HG02798 (cell line): ENCODE results near the gene IL17C.
"Not testable (repeated sequence)": the region's sequence is repeated elsewhere in the genome, so short reads cannot be mapped to it uniquely, and the experiment has no call there.

Experiments
- ATAC-seq: cut with Tn5 transposase; IDR thresholded peaks from one replicate; pipeline ENCODE4 v1.9.1; 2021; ENCODE audit warnings: mild to moderate bottlenecking; ENCODE audit not compliant: unreplicated experiment, poor library complexity

IL17C gene

GRCh38 chr16:88655053-88655732 lies 16.8 kb downstream of the IL17C start:
- ATAC-seq, result no peak

GRCh38 chr16:88655733-88656281 lies 17.4 kb downstream of the IL17C start:
- ATAC-seq, result no peak

- no peak for ATAC-seq
These were observed 18.1 kb downstream of the IL17C start for GRCh38 chr16:88656291-88656980.

- ATAC-seq, result no peak
These were observed 19.0 kb downstream of the IL17C start for GRCh38 chr16:88657371-88657770.

- no peak for ATAC-seq
These were observed 20.3 kb downstream of the IL17C start for GRCh38 chr16:88658714-88659113.

- no peak for ATAC-seq
These were observed 20.8 kb downstream of the IL17C start for GRCh38 chr16:88659160-88659559.

- no peak for ATAC-seq
These were observed 23.1 kb downstream of the IL17C start for GRCh38 chr16:88661468-88661867.

GRCh38 chr16:88662222-88662842 lies 24.0 kb downstream of the IL17C start:
- no peak for ATAC-seq

- ATAC-seq, result peak; percentile 97
These were observed 24.7 kb downstream of the IL17C start, which contains the start of gene MVD for GRCh38 chr16:88662843-88663606. Gene MVD, minus strand, starts transcription at chr16:88663091. Its CDS starts 11 bp downstream, at chr16:88663080.

GRCh38 chr16:88665148-88665547 lies 26.8 kb downstream of the IL17C start:
- ATAC-seq, result no peak

GRCh38 chr16:88665570-88665969 lies 27.2 kb downstream of the IL17C start:
- no peak for ATAC-seq

GRCh38 chr16:88667461-88667860 lies 29.1 kb downstream of the IL17C start:
- no peak for ATAC-seq

- not testable (repeated sequence) for ATAC-seq
These were observed 31.1 kb downstream of the IL17C start for GRCh38 chr16:88669493-88669892.

GRCh38 chr16:88669980-88670379 lies 31.6 kb downstream of the IL17C start:
- ATAC-seq, result no peak

GRCh38 chr16:88671806-88672205 lies 33.4 kb downstream of the IL17C start:
- ATAC-seq, result no peak

GRCh38 chr16:88672776-88673175 lies 34.4 kb downstream of the IL17C start:
- no peak for ATAC-seq

GRCh38 chr16:88673716-88674379 lies 35.5 kb downstream of the IL17C start:
- peak; percentile 42 for ATAC-seq

GRCh38 chr16:88676502-88677242 lies 38.3 kb downstream of the IL17C start:
- no peak for ATAC-seq

GRCh38 chr16:88677721-88678120 lies 39.3 kb downstream of the IL17C start:
- ATAC-seq, result no peak
